Measurements from ENCODE around the gene BCS1L. TPM values are rescaled to one million over a fixed set of nuclear protein-coding genes. Genes with fewer than 3 reads are reported as not detected.

Gene BCS1L
- total RNA-seq, 1 experiment from 2014 or later, result 39.1 TPM

- H2AK5ac ChIP-seq (ENCODE audit: insufficient read length, low read length), result no peak overlapping the region
- H3K4me1 ChIP-seq (ENCODE audit: insufficient read depth, low read length), result no peaks in the 10 kb centered on the region
- H3K23ac ChIP-seq (ENCODE audit: insufficient read length, low read depth, low read length), result no peak overlapping the region
- no peaks in the 10 kb centered on the region for H3K27me3 ChIP-seq (ENCODE audit: insufficient read depth, low read length)
- WGBS (ENCODE audit: extremely low coverage, insufficient read length, low lambda C conversion rate), result no CpG with 5 or more reads among the region's 4 CpGs
- H4K91ac ChIP-seq (ENCODE audit: insufficient read length, low read depth, low read length), result no peak overlapping the region
- no peak overlapping the region for H4K8ac ChIP-seq (replicated peaks; ENCODE audit: insufficient read length, low read depth, low read length)
- no peaks in the 10 kb centered on the region for H3K23me2 ChIP-seq (ENCODE audit: insufficient read length, low read depth, low read length, poor library complexity, severe bottlenecking)
- H3K56ac ChIP-seq (ENCODE audit: insufficient read length, low read depth, low read length), result no peak overlapping the region
- H3K27ac ChIP-seq (ENCODE audit: insufficient read length, low read depth, low read length), result no peak overlapping the region
- no peak overlapping the region for H2BK120ac ChIP-seq (ENCODE audit: low read depth, low read length, poor library complexity, severe bottlenecking)
- no peak overlapping the region for H3K9ac ChIP-seq (ENCODE audit: extremely low read depth, insufficient read length, low read length)
- no peaks in the 10 kb centered on the region for H3K79me1 ChIP-seq (ENCODE audit: insufficient read depth, low read depth, low read length, poor library complexity, severe bottlenecking)
- no peak overlapping the region for H2AFZ ChIP-seq (ENCODE audit: low read length)
- H3K9me3 Mint-ChIP-seq, result peaks cover 0 to 4% of the 10 kb centered on the region in 2 experiments; a peak in 3 of 5 replicates
- TF ChIP-seq, protein P1, sequence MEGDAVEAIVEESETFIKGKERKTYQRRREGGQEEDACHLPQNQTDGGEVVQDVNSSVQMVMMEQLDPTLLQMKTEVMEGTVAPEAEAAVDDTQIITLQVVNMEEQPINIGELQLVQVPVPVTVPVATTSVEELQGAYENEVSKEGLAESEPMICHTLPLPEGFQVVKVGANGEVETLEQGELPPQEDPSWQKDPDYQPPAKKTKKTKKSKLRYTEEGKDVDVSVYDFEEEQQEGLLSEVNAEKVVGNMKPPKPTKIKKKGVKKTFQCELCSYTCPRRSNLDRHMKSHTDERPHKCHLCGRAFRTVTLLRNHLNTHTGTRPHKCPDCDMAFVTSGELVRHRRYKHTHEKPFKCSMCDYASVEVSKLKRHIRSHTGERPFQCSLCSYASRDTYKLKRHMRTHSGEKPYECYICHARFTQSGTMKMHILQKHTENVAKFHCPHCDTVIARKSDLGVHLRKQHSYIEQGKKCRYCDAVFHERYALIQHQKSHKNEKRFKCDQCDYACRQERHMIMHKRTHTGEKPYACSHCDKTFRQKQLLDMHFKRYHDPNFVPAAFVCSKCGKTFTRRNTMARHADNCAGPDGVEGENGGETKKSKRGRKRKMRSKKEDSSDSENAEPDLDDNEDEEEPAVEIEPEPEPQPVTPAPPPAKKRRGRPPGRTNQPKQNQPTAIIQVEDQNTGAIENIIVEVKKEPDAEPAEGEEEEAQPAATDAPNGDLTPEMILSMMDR (conservative IDR thresholded peaks at IDR 0.05), result no peak
- H2BK20ac ChIP-seq (ENCODE audit: low read depth, low read length, poor library complexity, severe bottlenecking), result no peak overlapping the region
- no peak overlapping the region for H3K4me2 ChIP-seq (ENCODE audit: insufficient read depth, insufficient read length, low read length)
- no peak overlapping the region for H3T11ph ChIP-seq (ENCODE audit: low read length)
- H3K9me3 ChIP-seq (ENCODE audit: control insufficient read depth, low read depth, low read length), result no peaks in the 10 kb centered on the region
- no peak overlapping the region for H2BK12ac ChIP-seq (ENCODE audit: insufficient read length, low read depth, low read length)
- H3K27me3 Mint-ChIP-seq (ENCODE audit: low read depth), result no peaks in the 10 kb centered on the region; the same call in 1 of the 2 replicates
- no peak overlapping the region for H3K14ac ChIP-seq (ENCODE audit: insufficient read depth, low read length)
- H3K4ac ChIP-seq (ENCODE audit: low read depth, low read length), result no peak overlapping the region
- H4K5ac ChIP-seq (ENCODE audit: insufficient read length, low read depth, low read length), result no peak overlapping the region
- H4K20me1 ChIP-seq (ENCODE audit: control insufficient read depth, insufficient read depth, insufficient read length), result no peaks in the 10 kb centered on the region
- no peak overlapping the region; a peak in 2 of 7 replicates for H3K27ac Mint-ChIP-seq
- no peak overlapping the region for H2BK15ac ChIP-seq (ENCODE audit: low read depth, low read length)
- H3K4me3 Mint-ChIP-seq, result no peak overlapping the region
- peaks cover 4 to 23% (median 19%) of the 10 kb centered on the region in 3 experiments; a peak in 6 of 7 replicates for H3K36me3 Mint-ChIP-seq (ENCODE audit: insufficient read depth in 1 of 3, low read depth in 3 of 3)
- no peak for DNase-seq
- no peaks in the 10 kb centered on the region for H3K79me2 ChIP-seq (ENCODE audit: insufficient read depth, low read length)
- H3K4me1 Mint-ChIP-seq, result peaks cover 9 to 13% of the 10 kb centered on the region in 2 experiments
- H2BK5ac ChIP-seq (ENCODE audit: insufficient read length, low read length), result no peak overlapping the region
- no peak overlapping the region for H3K18ac ChIP-seq (ENCODE audit: insufficient read length, low read depth, low read length)
These were observed 43.9 kb downstream of the BCS1L start for GRCh38 chr2:218703341-218703740.
